Smooth muscle cell (in vitro differentiated cells): ENCODE results near the gene NFIA. TPM values are rescaled to one million over a fixed set of nuclear protein-coding genes. Genes with fewer than 3 reads are reported as not detected.

Experiments used
- DNase-seq: peaks from one replicate; lab custom pipeline; 2025; ENCODE audit not compliant: unreplicated experiment; lab: John Stamatoyannopoulos, UW
- H2AFZ ChIP-seq: fragments of 200-600 bp; sonication (generic); 2 replicates; pipeline ENCODE4 v1.6.0; 2016; ENCODE audit warnings: antibody characterized with exemption, low read depth, mild to moderate bottlenecking
- H3F3A ChIP-seq: fragments of 200-600 bp; sonication (generic); 2 replicates; pipeline ENCODE4 v1.6.0; 2017; ENCODE audit warnings: antibody characterized with exemption, low read depth
- H3K27ac ChIP-seq: fragments of 200-600 bp; sonication (generic); 2 replicates; pipeline ENCODE4 v1.5.1; 2016; ENCODE audit warnings: low read depth, mild to moderate bottlenecking
- H3K27me3 ChIP-seq: fragments of 200-600 bp; sonication (generic); 2 replicates; pipeline ENCODE4 v1.6.1; 2016; ENCODE audit warnings: low read depth, mild to moderate bottlenecking
- H3K36me3 ChIP-seq: fragments of 200-600 bp; sonication (generic); 2 replicates; pipeline ENCODE4 v1.5.1; 2016; ENCODE audit warnings: low read depth
- H3K4me1 ChIP-seq: fragments of 200-600 bp; sonication (generic); 2 replicates; pipeline ENCODE4 v1.5.1; 2016; ENCODE audit warnings: low read depth
- H3K4me2 ChIP-seq: fragments of 200-600 bp; sonication (generic); 2 replicates; pipeline ENCODE4 v1.6.0; 2016; ENCODE audit warnings: mild to moderate bottlenecking
- H3K4me3 ChIP-seq: fragments of 200-600 bp; sonication (generic); 2 replicates; pipeline ENCODE4 v1.5.1; 2016; ENCODE audit warnings: mild to moderate bottlenecking
- H3K79me2 ChIP-seq: fragments of 200-600 bp; sonication (generic); 2 replicates; pipeline ENCODE4 v1.6.0; 2016; ENCODE audit warnings: low read depth, mild to moderate bottlenecking
- H3K9ac ChIP-seq: fragments of 200-600 bp; sonication (generic); 2 replicates; pipeline ENCODE4 v1.6.0; 2016; ENCODE audit warnings: low read depth
- H3K9me3 ChIP-seq: fragments of 200-600 bp; sonication (generic); replicated peaks from 2 replicates; pipeline ENCODE4 v1.5.1; 2016; ENCODE audit warnings: low read depth
- H4K20me1 ChIP-seq: fragments of 200-600 bp; sonication (generic); 2 replicates; pipeline ENCODE4 v1.6.0; 2016; ENCODE audit warnings: low read depth
- CTCF ChIP-seq: fragments of 200-600 bp; sonication (generic); IDR thresholded peaks from 2 replicates; pipeline ENCODE4 v1.5.1; 2017; ENCODE audit warnings: borderline replicate concordance, mild to moderate bottlenecking, antibody characterized with exemption; ENCODE audit not compliant: insufficient read depth, poor library complexity, severe bottlenecking
- WGBS: methylation state at CpG from one replicate; pipeline ENCODE4 v1.1.7; 2016; ENCODE audit warnings: low lambda C conversion rate; 5-methylcytosine and 5-hydroxymethylcytosine counted together
- polyA plus RNA-seq: library from polyadenylated mRNA; unstranded; fragments of >200 nt; fragmentation: Nextera tagmentation; extraction: Ambion mirVana; gene quantifications from 2 replicates; pipeline ENCODE4 v1.2.1, GENCODE V29; 2016
- total RNA-seq: library from RNA; depleted of rRNA; stranded (reverse); fragments of >200 nt; gene quantifications from 2 replicates; pipeline ENCODE4 v1.2.3, GENCODE V29; 2014

NFIA gene
- total and polyA plus RNA-seq, 2 experiments from 2014 or later: 5.0 to 6.2 TPM

DNA sequence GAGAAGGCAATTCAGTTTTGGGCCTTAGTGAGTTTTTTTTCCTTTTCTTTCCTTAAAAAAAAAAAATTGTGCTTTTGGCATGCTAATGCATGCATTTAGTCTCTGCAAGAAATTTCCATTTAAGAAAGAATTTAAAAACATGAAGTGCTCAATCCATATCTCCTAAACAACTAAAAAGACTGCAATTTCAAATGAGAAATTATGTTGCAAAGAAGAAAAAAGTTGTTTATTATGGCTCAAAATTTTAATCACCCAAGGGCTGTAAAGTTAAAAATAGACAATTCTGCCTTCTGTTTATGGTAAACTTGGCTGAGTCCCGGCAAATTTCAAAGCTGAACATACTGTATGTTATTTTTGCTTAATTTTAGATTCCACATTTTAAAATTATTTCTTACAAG, 59.7 kb downstream of the NFIA start:
- Histone ChIP-seq H3K9me3 (no peaks in the 10 kb centered on the region), H3K27ac (no peak overlapping the region), H3K79me2 (no peaks in the 10 kb centered on the region), H2AFZ (no peak overlapping the region), H3F3A (no peaks in the 10 kb centered on the region), H3K4me2 (no peak overlapping the region), H3K9ac (no peak overlapping the region), H3K27me3 (no peaks in the 10 kb centered on the region), H3K36me3 (no peaks in the 10 kb centered on the region), H4K20me1 (no peaks in the 10 kb centered on the region), H3K4me1 (no peaks in the 10 kb centered on the region), H3K4me3 (no peak overlapping the region)
- WGBS: 65% methylated on average over 1 of the region's 1 CpG
- DNase-seq: no peak
- no peak for TF ChIP-seq CTCF

- no peaks in the 10 kb centered on the region for H3K4me1 ChIP-seq
- no peak for TF ChIP-seq CTCF
- no peaks in the 10 kb centered on the region for H3K9me3 ChIP-seq
- no peak for DNase-seq
- H3K36me3 ChIP-seq: no peaks in the 10 kb centered on the region
- H3K27me3 ChIP-seq: no peaks in the 10 kb centered on the region
- 87% methylated on average over 11 of the region's 11 CpGs for WGBS
- H3K4me2 ChIP-seq: no peak overlapping the region
- H3F3A ChIP-seq: no peaks in the 10 kb centered on the region
- H2AFZ ChIP-seq: no peak overlapping the region
- no peaks in the 10 kb centered on the region for H3K79me2 ChIP-seq
- no peaks in the 10 kb centered on the region for H4K20me1 ChIP-seq
- no peak overlapping the region for H3K4me3 ChIP-seq
- H3K27ac ChIP-seq: no peak overlapping the region
- H3K9ac ChIP-seq: no peak overlapping the region
Observed at GRCh38 chr1:61142726-61143500, 60.6 kb downstream of the NFIA start.

DNA sequence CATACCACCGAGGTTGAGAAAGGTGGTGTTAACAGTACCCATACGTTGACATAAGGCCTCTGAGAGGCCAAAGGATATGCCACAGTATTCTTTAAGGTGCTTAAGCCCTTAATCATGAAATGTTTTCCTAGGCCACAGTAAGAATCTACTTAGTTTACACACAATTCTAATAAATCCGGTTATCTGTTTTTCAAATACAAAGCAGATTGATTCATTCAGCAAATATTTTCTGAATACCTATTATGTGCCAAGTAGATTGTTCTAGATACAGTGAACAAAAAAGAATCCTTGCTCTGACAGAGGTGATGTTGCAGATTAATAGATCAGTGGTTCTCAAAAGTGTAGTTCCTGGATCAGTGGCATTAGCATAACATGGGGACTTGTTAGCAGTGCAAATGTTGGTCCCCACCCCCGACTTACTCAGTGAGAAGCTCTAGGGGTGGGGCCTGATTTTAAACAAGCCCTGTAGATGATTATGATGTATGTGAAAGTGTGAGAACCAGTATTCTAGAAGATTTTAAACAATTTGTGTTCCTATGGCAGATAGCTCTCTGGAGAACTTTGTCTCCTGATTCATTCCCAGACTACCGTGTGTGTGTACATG, 61.6 kb downstream of the NFIA start:
- H4K20me1 ChIP-seq: no peaks in the 10 kb centered on the region
- H3K4me1 ChIP-seq: no peaks in the 10 kb centered on the region
- no peak for DNase-seq
- no peak overlapping the region for H3K4me2 ChIP-seq
- no peaks in the 10 kb centered on the region for H3K36me3 ChIP-seq
- 83% methylated on average over 5 of the region's 5 CpGs for WGBS
- H3K27ac ChIP-seq: no peak overlapping the region
- H3F3A ChIP-seq: no peaks in the 10 kb centered on the region
- H2AFZ ChIP-seq: no peak overlapping the region
- H3K27me3 ChIP-seq: no peaks in the 10 kb centered on the region
- TF ChIP-seq CTCF: no peak
- no peak overlapping the region for H3K4me3 ChIP-seq
- no peaks in the 10 kb centered on the region for H3K9me3 ChIP-seq
- no peaks in the 10 kb centered on the region for H3K79me2 ChIP-seq
- H3K9ac ChIP-seq: no peak overlapping the region
